T1000 (cell line): ENCODE results near the gene P2RX3.

Source experiments
- DNase-seq: peaks from one replicate; lab custom pipeline; 2025; ENCODE audit warnings: mixed read lengths; lab: John Stamatoyannopoulos, UW

The P2RX3 gene

DNA sequence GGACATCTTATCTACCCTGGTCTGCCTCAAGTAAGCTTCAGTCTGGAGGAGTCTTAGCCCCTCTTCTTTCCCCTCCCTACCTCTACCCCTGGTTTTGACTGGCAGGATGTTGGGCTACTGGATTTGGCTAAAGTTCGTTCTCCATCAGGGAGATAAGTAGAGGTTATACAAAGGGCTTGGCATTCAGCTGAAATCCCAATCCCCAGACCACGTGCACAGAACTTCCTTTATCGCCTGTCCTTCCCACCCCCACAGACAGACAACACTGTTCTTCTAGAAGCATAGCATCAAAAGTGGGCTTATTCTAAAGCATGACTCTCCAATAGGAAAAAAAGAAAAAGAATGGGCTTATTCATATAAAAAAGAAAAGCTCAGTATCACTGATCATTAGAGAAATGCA, 35.0 kb downstream of the P2RX3 start:
- DNase-seq, result no peak

DNA sequence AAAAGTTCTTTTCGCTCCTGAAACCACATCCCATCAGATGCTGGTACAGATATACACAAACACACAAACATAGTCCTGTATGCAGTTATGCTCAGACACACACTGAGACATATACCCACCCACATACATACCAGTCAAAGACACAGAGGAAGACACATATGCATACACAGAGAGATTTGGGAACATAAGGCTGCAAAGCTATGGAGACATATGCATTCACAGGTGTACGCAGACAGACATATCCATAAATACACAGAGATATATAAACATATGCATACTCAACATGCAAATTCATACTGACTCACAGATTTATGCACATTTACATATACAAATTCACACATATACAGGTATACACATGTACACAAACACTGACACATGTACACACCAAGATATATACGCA, 36.8 kb downstream of the P2RX3 start:
- no peak for DNase-seq

DNA sequence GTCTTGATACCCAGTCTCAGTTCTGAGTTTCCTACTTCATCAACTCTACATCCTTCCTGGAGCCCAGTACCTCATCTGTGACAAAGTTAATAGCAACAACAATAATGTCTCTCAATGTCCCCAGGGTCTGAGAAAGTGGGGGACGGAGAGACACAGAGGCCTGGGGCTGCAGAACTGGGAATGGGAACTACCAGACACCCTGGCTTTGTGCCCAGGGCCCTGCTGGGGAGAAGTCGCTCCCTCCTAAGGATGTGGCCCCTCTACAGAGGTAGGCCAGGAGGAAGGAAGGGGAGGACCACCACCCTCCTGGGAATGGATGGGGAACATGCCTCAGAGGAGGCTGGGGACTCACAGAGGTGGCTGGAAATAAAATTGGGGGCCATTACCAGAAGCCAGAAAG, 37.3 kb downstream of the P2RX3 start:
- no peak for DNase-seq

DNA sequence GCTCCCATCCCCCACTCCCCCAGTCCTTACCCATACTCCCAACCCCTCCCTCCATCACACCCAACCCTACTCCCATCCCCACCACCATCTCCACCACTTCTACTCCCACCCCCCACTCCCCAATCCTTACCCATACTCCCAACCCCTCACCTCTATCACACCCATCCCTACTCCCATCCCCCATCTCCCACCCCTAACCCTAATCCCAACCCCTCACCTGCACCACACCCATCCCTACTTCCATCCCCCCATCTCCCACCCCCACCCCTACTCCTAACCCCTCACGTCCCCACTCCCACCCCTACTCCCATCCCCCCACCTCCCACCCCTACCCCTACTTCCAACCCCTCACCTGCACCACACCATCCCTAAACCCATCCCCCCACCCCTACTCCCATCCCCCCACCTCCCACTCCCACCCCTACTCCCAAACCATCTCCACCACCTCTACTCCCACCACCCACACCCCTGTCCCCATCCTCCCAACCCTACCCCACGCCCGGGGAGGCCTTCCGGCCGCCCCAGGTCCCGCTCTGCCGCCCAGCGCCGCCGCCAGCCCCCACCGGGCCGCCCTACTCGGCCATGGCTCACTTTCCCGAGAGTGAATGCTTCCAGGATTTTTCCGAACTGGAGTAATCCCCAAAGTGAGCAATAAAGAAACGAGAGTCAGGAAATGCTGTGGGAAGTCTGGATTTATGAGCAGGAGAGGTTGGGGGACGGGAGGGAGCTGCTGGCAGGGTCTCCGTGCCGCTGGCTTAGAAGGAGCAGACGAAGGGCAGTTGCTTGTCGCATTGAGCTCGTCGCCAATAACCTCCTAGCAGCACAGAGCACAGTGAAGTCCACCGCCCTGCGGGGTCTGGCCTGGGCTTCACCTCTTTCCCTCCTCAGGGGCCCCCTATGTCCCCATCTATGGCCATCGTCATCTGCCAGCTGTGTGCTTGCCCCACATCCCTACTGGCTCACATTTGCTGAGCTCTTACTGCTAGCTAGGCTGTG, 38.2 kb downstream of the P2RX3 start:
- no peak for DNase-seq

DNA sequence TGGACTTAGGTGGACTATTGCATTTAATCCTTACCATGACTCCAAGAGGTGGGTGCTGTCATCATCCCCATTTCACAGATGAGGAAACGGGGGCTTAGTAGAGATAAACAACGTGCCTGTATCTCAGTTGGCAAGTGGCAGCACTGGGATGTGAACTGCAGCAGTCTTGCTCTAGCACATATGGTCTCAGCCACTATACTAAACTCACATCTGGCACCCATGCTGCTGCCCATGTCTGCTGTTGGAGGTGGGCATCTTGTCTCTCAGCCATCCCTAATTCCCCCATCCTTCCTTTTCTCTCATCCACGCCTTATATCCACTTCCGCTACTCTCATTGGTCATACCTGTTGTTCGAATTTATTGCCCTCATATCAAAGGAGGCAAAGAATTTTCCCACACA, 39.0 kb downstream of the P2RX3 start:
- no peak for DNase-seq

DNA sequence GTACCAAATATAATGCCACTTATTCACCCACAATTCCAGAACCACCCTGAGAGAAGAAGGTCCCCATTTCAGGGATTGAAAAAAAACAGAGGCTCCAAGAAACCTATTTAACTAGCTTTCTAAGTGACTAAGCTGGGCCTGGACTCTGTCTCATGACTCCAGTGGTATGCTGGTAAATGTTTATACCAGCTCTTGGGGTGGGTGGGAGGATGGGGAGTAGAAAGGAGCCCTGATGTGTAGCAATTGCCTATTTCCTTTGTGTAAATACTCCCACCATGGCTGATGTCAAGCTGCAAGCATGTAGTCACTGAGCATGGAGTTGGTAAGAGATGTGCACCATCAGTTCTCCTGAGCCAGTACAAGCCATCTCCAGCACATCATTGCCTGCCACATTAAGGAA, 40.0 kb downstream of the P2RX3 start:
- DNase-seq, result no peak

DNA sequence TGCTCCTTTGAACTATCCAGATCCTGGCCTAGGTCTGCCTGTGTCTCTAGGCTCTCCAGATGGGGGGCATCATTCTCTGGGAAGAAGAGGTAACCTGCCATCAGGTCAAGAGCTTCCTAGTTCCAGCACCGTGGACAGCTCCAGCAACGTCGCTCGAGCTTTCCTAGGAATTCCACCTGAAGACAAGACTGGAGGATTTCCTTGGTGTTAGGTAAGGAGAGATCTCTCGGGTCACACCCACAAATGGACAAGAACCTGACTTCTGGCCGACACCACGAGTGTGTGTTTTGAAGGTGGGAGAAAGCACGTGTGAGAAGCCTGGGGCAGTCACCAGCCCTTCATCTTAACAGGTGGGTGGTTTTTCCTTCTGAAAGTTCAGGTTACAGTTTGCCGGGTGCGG, 41.6 kb downstream of the P2RX3 start:
- DNase-seq, result no peak

DNA sequence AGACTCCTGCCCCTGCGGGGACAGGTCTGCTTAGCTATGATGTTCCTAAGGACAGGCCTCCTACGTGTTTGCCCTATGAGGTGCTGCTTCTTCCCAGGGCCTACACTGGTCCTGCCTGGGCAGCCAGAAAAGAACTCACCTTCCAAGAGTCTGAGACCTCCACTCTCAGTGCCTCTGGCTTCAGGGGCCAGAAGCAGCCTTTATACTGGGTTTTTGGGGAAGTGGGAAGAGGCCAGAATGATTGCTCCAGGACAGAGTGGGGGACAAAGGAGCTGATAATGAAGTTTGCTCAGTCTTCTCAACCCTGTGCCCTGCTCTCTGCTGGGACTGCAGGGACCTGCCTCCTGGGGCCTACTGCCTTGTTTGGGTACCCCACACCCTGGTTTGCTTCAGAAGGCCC, 42.8 kb downstream of the P2RX3 start, which contains the start of gene PRG3:
PRG3 (minus strand) TSS at position 176 of the 400 bp plus-strand sequence. CDS start 442 bp downstream, outside the sequence.
- DNase-seq, result no peak

DNA sequence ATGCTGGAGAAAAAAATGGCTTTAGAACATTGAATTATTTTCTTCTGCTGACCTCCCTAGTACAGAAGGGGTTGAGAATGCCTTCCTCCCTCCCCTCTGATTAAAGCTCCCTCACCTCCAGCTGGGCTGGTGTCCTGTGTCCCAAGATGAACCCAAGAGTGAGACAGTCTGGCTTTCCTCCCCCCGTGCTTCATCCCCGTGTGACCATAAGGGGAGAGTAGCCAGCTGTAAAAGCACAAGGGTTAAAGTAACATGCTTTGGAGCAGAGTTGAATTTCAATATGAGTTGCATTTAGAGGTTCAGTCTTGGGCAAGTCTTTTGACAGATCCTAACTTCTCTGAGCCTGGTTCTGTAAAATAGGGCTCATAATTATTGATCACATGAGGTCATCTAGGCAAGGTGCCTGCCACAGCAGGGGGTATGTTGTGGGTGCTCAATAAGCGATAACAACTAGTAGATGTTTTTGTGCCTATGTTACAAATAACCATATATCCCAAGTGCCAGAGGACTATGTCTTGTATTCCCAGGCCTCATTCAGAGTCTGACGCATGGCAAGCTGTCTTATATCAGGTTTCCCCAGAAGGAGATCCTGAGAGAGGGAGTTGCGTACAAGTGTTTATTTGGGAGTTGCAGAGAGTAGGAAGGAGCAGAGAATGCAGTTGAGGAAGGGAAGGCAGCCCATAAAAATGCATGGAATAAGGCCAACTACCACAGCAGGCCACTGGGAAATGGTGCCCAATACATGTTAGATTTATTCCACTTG, 48.2 kb downstream of the P2RX3 start:
- no peak for DNase-seq

DNA sequence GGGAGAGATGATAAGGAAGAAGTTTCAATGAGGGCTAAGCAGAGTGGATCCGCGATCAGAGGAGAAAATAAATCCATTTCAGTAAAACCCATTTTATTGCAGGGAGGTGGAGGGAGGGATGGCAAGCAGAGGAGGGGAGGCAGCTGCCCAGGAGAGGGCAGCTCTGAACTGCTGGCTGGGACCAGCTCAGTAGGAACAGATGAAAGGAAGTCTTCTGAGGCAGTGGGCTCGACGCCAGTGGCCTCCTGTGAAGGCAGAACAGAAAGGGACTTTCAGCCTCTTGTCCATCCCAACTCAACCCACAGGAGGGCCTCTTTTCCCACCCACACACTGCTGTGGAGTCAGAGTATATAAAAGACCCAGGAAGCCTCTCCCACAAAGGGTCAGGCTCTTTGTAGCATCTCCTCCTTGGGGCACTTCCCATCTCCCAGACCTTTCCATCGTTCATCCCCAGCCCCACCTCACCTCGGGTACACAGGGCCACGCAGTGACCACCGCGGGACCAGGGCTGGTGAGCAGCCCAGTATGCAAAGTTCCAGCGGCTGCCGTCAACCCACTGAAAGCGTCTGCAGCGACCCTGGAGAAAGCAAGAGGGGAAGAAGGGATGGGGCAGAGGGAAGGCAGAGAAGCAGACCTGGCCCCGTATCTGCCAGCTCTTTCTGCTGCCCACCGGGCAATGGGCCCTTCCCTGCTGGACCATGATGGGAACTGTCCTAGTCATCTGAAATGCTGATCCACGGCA, 49.3 kb downstream of the P2RX3 start:
- no peak for DNase-seq

DNA sequence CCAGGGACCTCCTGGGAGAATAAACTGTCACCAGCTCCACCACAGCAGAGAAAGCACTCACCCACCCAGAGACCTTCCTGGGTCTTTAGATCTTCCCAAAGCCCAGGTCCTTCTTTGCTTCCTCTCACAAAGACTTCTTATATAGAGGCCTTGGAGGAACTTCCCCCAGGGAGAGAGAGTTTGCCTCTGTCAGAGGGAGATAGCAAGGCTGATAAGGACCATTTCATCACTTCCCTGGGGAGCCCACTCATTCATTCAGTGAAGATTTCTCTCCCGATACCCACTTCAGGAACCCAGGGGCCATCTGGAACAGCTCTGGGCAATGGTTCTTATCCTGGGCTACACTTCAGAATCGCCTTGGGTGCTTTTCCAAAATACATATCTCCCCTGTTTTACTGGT, 52.4 kb downstream of the P2RX3 start, which contains the start of gene PRG2:
PRG2 (minus strand) TSS at position 116 of the 400 bp plus-strand sequence. CDS start 706 bp downstream, outside the sequence.
- no peak for DNase-seq

DNA sequence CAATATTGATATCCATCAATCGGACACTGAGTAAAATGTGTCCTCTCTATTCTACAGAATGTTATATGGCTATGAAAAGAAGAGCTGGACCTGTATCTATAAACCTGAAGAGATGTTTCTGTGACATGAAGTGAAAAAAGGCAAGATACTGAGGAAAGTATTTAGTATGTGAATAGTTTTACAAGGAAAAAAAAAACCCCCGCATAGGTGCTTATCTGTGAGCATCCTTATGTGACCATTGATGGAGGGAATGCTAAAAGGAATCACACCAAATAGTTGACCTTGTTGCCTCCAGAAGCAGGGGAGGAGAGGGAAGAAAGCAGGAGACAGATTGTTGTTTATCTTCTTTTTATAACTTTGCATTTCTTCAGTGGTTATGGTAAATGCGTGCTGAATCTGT, 53.0 kb downstream of the P2RX3 start:
- DNase-seq, result no peak

DNA sequence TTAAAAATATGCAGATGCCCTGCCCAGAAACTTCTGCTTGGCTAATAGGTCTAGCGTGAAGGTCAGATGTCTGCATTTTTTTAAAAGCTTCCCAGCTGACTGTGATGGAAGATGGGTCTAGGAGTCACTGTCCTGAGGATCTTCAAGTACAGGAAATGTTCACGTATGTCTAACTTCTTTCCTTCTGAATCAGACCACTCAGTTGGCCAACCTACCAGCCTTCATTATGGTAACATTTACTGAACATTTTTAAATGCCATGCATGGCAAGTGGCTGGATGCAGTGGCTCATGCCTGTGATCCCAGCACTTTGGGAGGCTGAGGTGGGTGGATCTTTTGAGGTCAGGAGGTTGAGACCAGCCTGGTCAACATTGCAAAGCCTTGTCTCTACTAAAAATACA, 53.4 kb downstream of the P2RX3 start:
- DNase-seq, result no peak

DNA sequence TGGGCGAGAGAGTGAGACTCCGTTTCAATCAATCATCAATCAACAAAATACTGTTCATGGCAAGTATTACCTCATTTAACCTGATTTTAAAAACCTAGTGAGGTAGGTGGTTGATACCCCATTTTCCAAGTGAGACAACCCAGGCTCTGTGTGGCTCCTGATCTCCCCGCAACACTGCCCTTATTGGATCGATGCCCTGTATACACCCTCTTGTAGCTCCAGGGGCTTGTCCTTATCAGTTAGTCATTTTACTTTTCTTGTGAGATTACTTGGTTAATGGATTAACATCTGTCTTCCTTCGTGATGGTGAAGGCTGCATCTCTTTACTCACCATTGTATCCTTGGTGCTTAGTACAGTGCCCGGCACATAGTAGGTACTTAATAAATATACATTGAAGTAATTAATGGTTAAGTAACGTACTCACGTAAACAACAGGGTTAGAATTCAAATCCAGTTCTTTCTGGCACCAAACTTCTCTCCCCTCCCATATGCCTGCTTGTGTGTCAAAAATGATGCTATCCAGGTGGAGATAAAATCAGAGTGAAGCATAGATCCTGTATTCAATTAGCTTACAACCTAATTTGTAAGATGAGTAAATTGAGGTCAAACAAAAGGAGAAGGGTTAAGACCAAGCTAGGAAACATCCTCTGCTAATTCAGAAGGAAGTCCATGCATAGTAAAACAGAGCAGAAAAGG, 54.1 kb downstream of the P2RX3 start:
- DNase-seq, result no peak

DNA sequence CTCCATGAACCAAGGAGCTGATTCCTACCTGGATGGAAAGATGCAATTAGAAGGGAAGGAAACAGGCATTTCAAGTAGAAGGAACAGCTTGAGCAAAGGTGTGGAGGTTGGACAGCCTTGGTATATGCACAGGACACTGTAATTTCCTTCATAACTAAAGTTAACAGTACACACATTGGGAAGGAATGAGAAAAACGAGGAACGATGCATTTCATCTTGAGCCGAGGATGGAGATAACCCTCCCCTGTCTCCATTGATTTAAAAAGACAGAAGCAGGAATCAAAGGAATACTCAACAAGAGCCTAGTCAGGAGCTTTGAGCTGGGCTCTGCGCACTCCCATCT, 54.6 kb downstream of the P2RX3 start:
- no peak for DNase-seq

DNA sequence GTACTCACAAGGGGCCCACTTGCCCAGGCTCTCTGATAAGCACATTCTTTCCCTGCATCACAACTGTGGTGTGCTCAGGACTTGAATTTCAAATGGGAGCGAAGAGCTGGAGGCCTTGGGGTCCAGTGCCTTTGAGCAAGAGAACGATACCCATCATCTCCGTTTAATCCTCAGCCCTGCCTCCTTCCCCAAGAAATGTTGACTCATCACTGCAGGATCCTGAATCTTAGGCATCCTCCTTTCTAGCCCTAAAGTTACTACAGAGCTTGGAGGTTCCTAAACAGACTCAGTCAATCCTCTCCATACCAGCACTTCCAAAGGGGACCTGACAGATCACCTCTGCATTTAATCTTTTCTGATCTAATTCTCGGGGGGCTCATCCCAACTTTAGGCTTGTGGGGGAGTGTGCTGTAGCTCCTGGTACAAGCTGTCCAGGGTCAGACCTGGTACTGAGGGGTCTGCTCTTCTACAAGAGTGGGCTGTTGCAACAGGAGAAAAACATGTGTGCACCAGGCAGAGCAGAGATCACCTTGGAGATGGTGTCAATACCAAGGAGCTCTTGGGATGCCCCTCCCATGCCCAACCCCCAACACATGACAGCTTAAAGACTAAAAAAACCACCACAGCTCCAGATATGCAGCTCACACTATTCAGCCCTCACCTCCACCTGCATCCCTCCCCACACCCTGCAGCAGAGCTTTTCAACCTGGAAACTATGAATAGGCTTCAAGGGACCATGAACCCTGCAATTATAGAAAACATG, 56.2 kb downstream of the P2RX3 start:
- DNase-seq, result no peak

DNA sequence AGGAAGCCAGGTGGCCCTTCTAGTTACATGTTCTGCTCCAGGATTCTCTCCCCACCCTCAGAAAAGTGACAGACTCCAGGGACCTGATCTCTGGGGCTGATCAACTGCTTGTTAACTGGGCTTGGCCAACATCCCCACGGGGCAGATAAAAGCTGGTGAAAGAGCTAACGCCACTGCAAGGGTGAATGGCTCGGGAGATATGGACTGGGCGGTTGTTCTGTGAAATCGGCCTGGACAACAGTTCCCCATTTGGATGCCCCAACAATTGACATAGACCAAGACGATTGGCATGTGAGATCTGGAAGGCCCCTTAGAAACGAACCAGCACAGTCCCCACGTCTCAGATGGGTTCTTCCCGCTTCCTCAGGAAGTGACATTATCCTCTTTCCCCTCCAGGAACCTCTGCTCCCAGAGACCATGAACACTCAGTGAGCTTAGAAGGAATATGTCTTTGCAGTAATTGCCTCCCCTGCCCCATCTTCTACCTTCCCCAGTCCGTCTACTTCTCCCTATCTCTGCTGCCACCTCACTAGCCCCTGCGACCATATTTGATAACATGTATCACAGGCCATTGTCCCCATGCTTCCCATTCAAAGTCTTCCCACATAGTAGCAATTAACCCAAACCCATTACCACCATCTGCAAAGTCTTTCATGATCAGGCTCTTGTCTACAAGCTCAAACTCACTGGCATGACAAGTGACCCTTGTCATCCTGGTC, 57.9 kb downstream of the P2RX3 start:
- DNase-seq, result no peak

DNA sequence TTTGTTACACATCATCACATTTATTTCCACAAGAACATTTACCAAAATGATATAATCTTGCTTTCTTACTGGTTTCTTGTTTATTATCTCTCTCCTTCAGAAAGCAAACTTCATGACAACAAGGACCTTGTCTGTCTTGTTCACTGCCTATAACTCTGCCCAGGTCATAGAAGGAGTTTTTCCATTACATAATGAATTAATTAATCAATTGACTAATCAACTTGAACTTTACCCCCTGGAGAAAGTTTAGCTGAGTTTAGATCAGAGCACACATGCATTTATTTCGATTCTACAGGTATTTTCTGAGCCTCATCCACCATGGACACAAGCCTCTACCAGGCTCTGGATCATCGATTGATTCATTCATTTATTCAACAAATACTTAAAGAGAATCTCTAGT, 58.6 kb downstream of the P2RX3 start:
- no peak for DNase-seq

DNA sequence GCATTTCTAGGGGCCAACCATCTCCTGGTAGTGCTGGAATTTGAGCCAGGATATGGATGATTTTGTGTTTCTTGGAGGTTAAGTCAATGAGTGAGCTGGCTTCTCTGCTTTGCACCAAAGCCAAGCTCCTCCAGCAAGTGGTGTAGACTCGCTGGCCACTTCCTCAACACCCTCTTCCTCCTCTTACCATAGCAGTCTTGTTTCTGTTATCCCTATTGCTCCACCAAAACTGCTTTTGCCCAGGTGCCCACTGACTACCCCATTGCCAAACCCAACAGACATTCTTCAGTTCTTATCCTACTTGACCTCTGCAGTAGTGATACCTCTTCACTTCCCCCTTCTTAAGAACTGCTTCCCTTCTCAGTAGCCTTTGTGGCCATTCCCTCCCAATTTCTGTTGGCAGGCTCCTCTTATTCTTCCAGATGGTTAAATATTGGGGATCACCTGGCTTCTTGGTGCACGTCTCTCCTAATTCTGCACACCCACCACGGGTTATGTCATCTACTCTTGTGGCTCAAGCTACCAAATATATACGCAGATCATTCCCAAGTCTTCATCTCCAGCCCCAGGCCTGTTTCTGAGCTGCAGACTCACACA, 59.3 kb downstream of the P2RX3 start:
- no peak for DNase-seq

DNA sequence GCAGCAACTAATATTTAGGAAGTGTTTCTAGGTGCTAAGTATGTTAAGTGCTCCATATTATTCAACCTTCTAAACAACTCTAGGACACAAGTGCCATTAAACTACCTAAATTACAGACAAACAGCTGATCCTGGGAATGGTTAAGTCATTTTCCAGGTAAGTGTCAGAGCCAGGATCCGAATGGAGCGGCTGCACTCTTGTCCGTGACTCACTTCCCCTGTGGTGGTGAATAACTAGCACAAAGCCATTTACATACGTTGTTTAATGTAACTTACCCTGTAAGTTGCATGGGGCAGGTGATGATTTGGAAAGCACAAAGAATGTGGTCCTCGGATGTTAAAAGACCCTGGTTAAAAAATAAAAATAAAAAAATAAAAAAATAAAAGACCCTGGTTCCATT, 61.1 kb downstream of the P2RX3 start:
- DNase-seq, result no peak
